Hepatocyte (in vitro differentiated cells): Measurements from ENCODE around the gene GALNT18. TPM values are rescaled to one million over a fixed set of nuclear protein-coding genes. Genes with fewer than 3 reads are reported as not detected.

Experiments
- DNase-seq: peaks from one replicate; pipeline ENCODE4 v3.0.0-alpha.2; 2016; ENCODE audit warnings: low spot score
- H2AFZ ChIP-seq: fragments of 200-600 bp; sonication (generic); 2 replicates; pipeline ENCODE4 v1.6.0; 2016; ENCODE audit warnings: antibody characterized with exemption, mild to moderate bottlenecking
- H3K27ac ChIP-seq: fragments of 200-600 bp; sonication (generic); 2 replicates; pipeline ENCODE4 v1.5.1; 2016; ENCODE audit warnings: mild to moderate bottlenecking
- H3K27me3 ChIP-seq: fragments of 200-600 bp; sonication (generic); 2 replicates; pipeline ENCODE4 v1.6.1; 2016
- H3K36me3 ChIP-seq: fragments of 200-600 bp; sonication (generic); replicated peaks from 2 replicates; pipeline ENCODE4 v1.5.1; 2016; ENCODE audit warnings: low read depth; ENCODE audit not compliant: insufficient read depth
- H3K4me1 ChIP-seq: fragments of 200-600 bp; sonication (generic); 2 replicates; pipeline ENCODE4 v1.5.1; 2016; ENCODE audit warnings: mild to moderate bottlenecking, moderate library complexity; ENCODE audit not compliant: insufficient read depth
- H3K4me2 ChIP-seq: fragments of 200-600 bp; sonication (generic); 2 replicates; pipeline ENCODE4 v1.6.0; 2016
- H3K4me3 ChIP-seq: fragments of 200-600 bp; sonication (generic); 2 replicates; pipeline ENCODE4 v1.5.1; 2016; ENCODE audit warnings: mild to moderate bottlenecking
- H3K79me2 ChIP-seq: fragments of 200-600 bp; sonication (generic); 2 replicates; pipeline ENCODE4 v1.6.0; 2017; ENCODE audit warnings: mild to moderate bottlenecking
- H3K9me2 ChIP-seq: fragments of 200-600 bp; sonication (generic); replicated peaks from 2 replicates; pipeline ENCODE4 v1.6.0; 2017; ENCODE audit warnings: mild to moderate bottlenecking; ENCODE audit not compliant: insufficient read depth
- H3K9me3 ChIP-seq: fragments of 200-600 bp; sonication (generic); 2 replicates; pipeline ENCODE4 v1.5.1; 2016; ENCODE audit warnings: low read depth, mild to moderate bottlenecking
- H4K20me1 ChIP-seq: fragments of 200-600 bp; sonication (generic); 2 replicates; pipeline ENCODE4 v1.6.0; 2016; ENCODE audit warnings: mild to moderate bottlenecking; ENCODE audit not compliant: insufficient read depth, poor library complexity, severe bottlenecking
- EZH2 ChIP-seq: fragments of 200-600 bp; sonication (generic); IDR thresholded peaks from 2 replicates; pipeline ENCODE4 v1.6.1; 2016; ENCODE audit warnings: antibody characterized with exemption, mild to moderate bottlenecking, borderline replicate concordance
- EZH2phosphoT487 ChIP-seq: fragments of 200-600 bp; sonication (generic); IDR thresholded peaks from one replicate; pipeline ENCODE4 v1.6.1; 2018; ENCODE audit warnings: antibody characterized with exemption, mild to moderate bottlenecking, low read depth, moderate library complexity; ENCODE audit not compliant: unreplicated experiment, severe bottlenecking
- WGBS: methylation state at CpG from one replicate; pipeline ENCODE4 v1.1.6; 2016; ENCODE audit warnings: low lambda C conversion rate; ENCODE audit errors: missing lambda C conversion rate; 5-methylcytosine and 5-hydroxymethylcytosine counted together
- polyA plus RNA-seq: library from polyadenylated mRNA; unstranded; fragments of >200 nt; fragmentation: Nextera tagmentation; extraction: Ambion mirVana; gene quantifications from 2 replicates; pipeline ENCODE4 v1.2.1, GENCODE V29; 2016
- total RNA-seq: library from RNA; depleted of rRNA; stranded (reverse); fragments of >200 nt; gene quantifications from 2 replicates; pipeline ENCODE4 v1.2.3, GENCODE V29; 2014
- TF ChIP-seq, protein P1 (sequence below): fragments of 200-600 bp; sonication (generic); IDR thresholded peaks from 2 replicates; pipeline ENCODE4 v1.5.1; 2016; ENCODE audit warnings: antibody characterized with exemption, mild to moderate bottlenecking; ENCODE audit not compliant: poor library complexity

GALNT18 gene
- total and polyA plus RNA-seq, 2 experiments from 2014 or later: 11.6 to 22.4 TPM

DNA sequence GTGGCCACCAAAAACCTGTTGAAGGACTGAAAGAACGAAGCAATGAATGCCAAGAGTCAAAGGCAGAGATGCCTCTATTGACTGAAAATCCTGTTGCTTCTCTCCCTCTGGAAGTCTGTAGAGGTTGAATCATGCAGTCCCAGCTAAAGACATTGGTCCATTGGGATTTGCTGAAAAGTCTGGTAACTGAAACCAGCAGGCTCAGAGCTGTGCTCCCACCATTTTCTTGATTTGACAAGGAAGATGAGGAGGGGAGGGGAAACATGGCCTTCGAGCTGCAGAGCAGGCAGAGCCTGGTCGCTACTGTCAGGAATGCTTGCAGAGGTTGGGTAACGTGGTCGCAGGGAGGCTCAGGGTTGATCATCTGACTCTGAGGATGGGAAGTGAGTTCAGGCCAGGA lies 196.0 kb downstream of the GALNT18 start:
- H3K36me3 ChIP-seq: no peaks in the 10 kb centered on the region
- H3K9me2 ChIP-seq: no peaks in the 10 kb centered on the region
- no peak for DNase-seq
- no peak overlapping the region for H2AFZ ChIP-seq
- no peak overlapping the region for H3K4me2 ChIP-seq
- WGBS: 83% methylated on average over 5 of the region's 5 CpGs
- H3K27ac ChIP-seq: no peak overlapping the region
- TF ChIP-seq, protein P1, sequence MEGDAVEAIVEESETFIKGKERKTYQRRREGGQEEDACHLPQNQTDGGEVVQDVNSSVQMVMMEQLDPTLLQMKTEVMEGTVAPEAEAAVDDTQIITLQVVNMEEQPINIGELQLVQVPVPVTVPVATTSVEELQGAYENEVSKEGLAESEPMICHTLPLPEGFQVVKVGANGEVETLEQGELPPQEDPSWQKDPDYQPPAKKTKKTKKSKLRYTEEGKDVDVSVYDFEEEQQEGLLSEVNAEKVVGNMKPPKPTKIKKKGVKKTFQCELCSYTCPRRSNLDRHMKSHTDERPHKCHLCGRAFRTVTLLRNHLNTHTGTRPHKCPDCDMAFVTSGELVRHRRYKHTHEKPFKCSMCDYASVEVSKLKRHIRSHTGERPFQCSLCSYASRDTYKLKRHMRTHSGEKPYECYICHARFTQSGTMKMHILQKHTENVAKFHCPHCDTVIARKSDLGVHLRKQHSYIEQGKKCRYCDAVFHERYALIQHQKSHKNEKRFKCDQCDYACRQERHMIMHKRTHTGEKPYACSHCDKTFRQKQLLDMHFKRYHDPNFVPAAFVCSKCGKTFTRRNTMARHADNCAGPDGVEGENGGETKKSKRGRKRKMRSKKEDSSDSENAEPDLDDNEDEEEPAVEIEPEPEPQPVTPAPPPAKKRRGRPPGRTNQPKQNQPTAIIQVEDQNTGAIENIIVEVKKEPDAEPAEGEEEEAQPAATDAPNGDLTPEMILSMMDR: no peak
- TF ChIP-seq EZH2phosphoT487 (no peak), EZH2 (no peak)
- H3K27me3 ChIP-seq: no peaks in the 10 kb centered on the region
- H3K79me2 ChIP-seq: no peaks in the 10 kb centered on the region
- no peaks in the 10 kb centered on the region for H3K9me3 ChIP-seq
- no peaks in the 10 kb centered on the region for H4K20me1 ChIP-seq
- H3K4me3 ChIP-seq: no peak overlapping the region
- no peaks in the 10 kb centered on the region for H3K4me1 ChIP-seq

DNA sequence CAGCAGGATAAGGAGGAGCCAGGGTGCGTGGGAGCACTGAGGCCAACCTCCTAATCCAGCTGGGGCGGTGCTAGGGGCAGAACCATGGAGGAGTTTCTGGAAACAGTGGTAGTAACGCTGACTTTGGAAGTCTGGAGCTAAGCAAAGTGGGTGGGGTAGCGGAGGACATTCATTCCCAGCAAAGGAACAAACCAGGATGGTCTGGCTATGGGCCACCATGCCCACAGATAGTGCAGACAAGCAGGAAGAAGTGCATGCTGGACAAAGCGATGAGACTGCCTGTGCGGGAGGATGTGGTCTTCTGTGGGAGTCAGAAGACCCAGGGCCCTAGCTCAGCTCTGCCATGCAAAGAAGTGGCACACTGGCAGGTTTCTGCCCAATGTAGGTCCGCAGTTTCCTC lies 197.1 kb downstream of the GALNT18 start:
- no peaks in the 10 kb centered on the region for H3K79me2 ChIP-seq
- H3K27ac ChIP-seq: no peak overlapping the region
- H3K9me3 ChIP-seq: no peaks in the 10 kb centered on the region
- no peaks in the 10 kb centered on the region for H3K36me3 ChIP-seq
- WGBS: 93% methylated on average over 7 of the region's 7 CpGs
- no peaks in the 10 kb centered on the region for H3K27me3 ChIP-seq
- H3K4me1 ChIP-seq: no peaks in the 10 kb centered on the region
- no peak overlapping the region for H3K4me3 ChIP-seq
- no peaks in the 10 kb centered on the region for H4K20me1 ChIP-seq
- H3K4me2 ChIP-seq: no peak overlapping the region
- TF ChIP-seq EZH2 (no peak), EZH2phosphoT487 (no peak)
- TF ChIP-seq, protein P1: no peak
- H2AFZ ChIP-seq: no peak overlapping the region
- H3K9me2 ChIP-seq: no peaks in the 10 kb centered on the region
- DNase-seq: no peak

DNA sequence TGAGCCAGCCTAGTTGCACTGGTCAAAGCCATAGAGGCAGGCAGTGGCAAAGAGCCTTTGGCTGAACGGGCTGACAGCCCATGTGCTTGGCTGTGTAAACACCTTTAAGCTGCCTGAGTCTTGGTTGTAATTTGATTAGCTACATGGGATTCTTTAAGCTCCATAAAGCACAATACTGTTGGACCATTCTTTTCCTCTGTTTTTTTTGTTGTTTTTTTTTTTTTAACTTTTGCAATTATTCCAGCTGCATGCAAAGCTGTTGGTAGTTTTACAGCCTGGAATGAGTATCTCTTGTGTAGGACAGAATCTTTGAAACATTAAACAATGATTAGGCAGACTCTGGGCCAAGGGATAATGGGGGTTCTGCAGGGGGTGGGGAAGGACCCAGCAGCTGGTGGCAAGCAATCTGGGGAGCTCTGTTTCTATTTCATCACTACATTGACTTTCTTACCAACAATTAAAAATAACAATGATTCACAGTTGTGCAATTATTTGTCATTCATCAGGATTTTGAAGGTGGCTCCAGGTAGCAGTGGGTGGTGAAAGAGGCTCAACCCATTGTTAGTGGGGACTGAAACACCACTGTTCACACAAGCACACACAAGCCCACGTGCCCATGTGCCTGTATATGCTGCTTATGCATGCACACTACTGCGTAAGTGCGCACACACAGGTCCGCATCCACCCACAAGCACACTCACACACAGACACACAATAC lies 199.2 kb downstream of the GALNT18 start:
- WGBS: 75% methylated on average over 5 of the region's 5 CpGs
- DNase-seq: no peak

More for the DNA sequence above, 199.2 kb downstream of the GALNT18 start:
- Histone ChIP-seq H3K4me1 (no peaks in the 10 kb centered on the region), H3K27me3 (no peaks in the 10 kb centered on the region), H2AFZ (no peak overlapping the region), H3K79me2 (no peaks in the 10 kb centered on the region), H3K4me3 (no peak overlapping the region), H4K20me1 (no peaks in the 10 kb centered on the region), H3K9me2 (no peaks in the 10 kb centered on the region), H3K4me2 (no peak overlapping the region), H3K36me3 (no peaks in the 10 kb centered on the region), H3K9me3 (no peaks in the 10 kb centered on the region), H3K27ac (no peak overlapping the region)
- TF ChIP-seq EZH2 (no peak), EZH2phosphoT487 (no peak)
- TF ChIP-seq, protein P1: no peak
